HEK293 (cell line): Measurements from ENCODE around the gene FNDC1.

ENCODE experiments used
- ZNF223 ChIP-seq: fragments of 450-650 bp; formaldehyde crosslinking; IDR thresholded peaks from 2 replicates; pipeline ENCODE4 v1.5.1; 2016; ENCODE audit warnings: missing biosample characterization, missing genetic modification characterization
- TF ChIP-seq, protein P1 (sequence below): fragments of 450-650 bp; formaldehyde crosslinking; IDR thresholded peaks from 2 replicates; pipeline ENCODE4 v1.5.1; 2016; ENCODE audit warnings: missing biosample characterization, missing genetic modification characterization

DNA sequence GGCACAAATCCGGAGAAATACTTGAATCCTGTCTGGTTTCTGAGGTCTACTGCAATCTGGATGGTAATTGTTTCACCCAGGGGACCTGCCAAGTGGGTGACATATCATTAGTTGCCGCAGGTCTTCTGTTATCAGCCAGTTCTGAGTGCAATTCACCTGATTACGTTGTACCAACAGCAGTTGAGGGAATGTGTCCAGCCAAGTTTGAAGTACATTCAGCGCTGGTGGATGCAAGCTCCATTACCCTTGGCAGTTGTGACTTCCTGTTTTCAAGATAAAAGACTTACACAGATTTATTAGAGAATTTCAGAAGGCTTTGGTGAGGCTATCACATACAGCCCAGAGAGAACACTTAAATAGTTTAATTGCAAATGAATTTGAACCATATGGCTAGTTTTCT lies 42.8 kb downstream of the FNDC1 start:
- no peak for TF ChIP-seq ZNF223
- TF ChIP-seq, protein P1, sequence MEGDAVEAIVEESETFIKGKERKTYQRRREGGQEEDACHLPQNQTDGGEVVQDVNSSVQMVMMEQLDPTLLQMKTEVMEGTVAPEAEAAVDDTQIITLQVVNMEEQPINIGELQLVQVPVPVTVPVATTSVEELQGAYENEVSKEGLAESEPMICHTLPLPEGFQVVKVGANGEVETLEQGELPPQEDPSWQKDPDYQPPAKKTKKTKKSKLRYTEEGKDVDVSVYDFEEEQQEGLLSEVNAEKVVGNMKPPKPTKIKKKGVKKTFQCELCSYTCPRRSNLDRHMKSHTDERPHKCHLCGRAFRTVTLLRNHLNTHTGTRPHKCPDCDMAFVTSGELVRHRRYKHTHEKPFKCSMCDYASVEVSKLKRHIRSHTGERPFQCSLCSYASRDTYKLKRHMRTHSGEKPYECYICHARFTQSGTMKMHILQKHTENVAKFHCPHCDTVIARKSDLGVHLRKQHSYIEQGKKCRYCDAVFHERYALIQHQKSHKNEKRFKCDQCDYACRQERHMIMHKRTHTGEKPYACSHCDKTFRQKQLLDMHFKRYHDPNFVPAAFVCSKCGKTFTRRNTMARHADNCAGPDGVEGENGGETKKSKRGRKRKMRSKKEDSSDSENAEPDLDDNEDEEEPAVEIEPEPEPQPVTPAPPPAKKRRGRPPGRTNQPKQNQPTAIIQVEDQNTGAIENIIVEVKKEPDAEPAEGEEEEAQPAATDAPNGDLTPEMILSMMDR = no peak
